Upper lobe of left lung (tissue), 4 donors: ENCODE results near the gene PGA3.
"Not testable (repeated sequence)": the region's sequence is repeated elsewhere in the genome, so short reads cannot be mapped to it uniquely, and the experiment has no call there.

ENCODE experiments used
- POLR2A ChIP-seq, 4 donors: fragments of 450-650 bp; IDR thresholded peaks; one replicate each; pipeline ENCODE4 v1.5.1; 2016 to 2017; ENCODE audit warnings: antibody characterized with exemption in 4 of 4, mild to moderate bottlenecking in 2 of 4
- POLR2AphosphoS5 ChIP-seq, 2 donors: sonication (generic); formaldehyde crosslinking; IDR thresholded peaks; one replicate each; pipeline ENCODE4 v1.5.1; 2017; ENCODE audit warnings: antibody characterized with exemption in 2 of 2
- TF ChIP-seq, protein P1 (sequence below), 6 experiments: fragments of 450-650 bp in 4 of 6; fragments of 200-600 bp in 2 of 6; sonication (generic) in 2 of 6; IDR thresholded peaks; one replicate each; pipeline ENCODE4 v1.5.1; 2016 to 2019; ENCODE audit warnings: antibody characterized with exemption in 6 of 6

DNA sequence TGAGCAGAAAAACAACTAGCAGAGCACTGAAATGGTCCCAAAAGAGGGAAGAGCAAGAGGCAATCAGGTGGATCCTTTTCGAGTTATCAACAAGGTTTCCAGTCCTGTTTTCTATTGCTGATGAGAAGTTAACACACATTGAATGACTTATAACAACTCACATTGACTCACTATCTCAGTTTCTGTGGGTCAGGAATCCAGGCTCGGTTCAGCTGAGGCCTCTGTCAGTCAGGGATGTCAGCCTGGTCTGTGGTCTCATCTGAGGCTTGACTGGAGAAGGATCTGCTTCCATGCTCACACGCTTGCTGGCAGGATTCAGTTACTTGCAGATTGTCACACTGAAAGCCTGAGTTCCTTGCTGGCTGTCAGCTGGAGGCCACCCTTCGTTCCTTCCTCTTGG, 33.8 kb downstream of the PGA3 start:
- not testable (repeated sequence) for TF ChIP-seq POLR2A, POLR2AphosphoS5 (IDR thresholded peaks at IDR 0.05)
- TF ChIP-seq, protein P1, sequence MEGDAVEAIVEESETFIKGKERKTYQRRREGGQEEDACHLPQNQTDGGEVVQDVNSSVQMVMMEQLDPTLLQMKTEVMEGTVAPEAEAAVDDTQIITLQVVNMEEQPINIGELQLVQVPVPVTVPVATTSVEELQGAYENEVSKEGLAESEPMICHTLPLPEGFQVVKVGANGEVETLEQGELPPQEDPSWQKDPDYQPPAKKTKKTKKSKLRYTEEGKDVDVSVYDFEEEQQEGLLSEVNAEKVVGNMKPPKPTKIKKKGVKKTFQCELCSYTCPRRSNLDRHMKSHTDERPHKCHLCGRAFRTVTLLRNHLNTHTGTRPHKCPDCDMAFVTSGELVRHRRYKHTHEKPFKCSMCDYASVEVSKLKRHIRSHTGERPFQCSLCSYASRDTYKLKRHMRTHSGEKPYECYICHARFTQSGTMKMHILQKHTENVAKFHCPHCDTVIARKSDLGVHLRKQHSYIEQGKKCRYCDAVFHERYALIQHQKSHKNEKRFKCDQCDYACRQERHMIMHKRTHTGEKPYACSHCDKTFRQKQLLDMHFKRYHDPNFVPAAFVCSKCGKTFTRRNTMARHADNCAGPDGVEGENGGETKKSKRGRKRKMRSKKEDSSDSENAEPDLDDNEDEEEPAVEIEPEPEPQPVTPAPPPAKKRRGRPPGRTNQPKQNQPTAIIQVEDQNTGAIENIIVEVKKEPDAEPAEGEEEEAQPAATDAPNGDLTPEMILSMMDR (IDR thresholded peaks at IDR 0.05), result not testable (repeated sequence)
